HG02610 (cell line): ENCODE measurements around the gene EIF4EBP2.

Source experiments
- ATAC-seq: cut with Tn5 transposase; IDR thresholded peaks from one replicate; pipeline ENCODE4 v1.9.1; 2021; ENCODE audit warnings: mild to moderate bottlenecking, moderate library complexity; ENCODE audit not compliant: unreplicated experiment

Gene EIF4EBP2

GRCh38 chr10:70430493-70431445 is 26.8 kb downstream of the EIF4EBP2 start:
- no peak for ATAC-seq

GRCh38 chr10:70432101-70432500 is 28.2 kb downstream of the EIF4EBP2 start:
- ATAC-seq, result no peak

DNA sequence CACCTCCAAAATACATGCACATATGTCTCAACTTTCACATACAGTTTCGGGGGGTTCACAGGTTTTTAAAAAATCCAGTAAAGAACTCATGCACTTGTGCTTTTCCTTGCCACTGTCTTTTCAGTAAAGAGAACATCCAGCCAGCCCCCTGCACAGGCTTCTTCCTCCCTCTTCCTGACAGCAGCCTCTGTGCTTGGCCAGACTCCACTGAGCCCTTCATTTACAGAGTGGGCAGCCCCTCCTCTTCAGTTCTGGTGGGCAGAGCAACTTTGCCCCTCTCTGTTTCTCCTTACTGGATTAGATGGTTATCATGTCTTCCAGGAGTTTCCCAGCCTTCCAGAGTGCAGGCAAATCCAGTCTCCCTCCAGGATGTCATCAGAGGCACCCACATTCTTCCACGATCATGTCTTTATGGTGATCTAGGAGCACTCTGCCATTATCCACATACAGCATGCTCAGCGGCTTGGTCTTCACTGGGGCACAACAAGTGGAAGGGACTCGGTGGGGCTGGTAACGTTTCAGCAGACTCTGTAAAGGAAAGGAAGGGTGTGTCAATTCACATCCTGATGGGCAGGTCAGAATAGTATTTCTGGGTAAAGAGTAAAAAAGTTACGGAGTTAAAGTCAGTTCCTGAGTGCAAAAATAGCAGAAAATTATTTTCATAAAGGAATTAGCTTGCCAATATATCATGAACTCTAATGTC is 28.8 kb downstream of the EIF4EBP2 start:
- ATAC-seq, result no peak

DNA sequence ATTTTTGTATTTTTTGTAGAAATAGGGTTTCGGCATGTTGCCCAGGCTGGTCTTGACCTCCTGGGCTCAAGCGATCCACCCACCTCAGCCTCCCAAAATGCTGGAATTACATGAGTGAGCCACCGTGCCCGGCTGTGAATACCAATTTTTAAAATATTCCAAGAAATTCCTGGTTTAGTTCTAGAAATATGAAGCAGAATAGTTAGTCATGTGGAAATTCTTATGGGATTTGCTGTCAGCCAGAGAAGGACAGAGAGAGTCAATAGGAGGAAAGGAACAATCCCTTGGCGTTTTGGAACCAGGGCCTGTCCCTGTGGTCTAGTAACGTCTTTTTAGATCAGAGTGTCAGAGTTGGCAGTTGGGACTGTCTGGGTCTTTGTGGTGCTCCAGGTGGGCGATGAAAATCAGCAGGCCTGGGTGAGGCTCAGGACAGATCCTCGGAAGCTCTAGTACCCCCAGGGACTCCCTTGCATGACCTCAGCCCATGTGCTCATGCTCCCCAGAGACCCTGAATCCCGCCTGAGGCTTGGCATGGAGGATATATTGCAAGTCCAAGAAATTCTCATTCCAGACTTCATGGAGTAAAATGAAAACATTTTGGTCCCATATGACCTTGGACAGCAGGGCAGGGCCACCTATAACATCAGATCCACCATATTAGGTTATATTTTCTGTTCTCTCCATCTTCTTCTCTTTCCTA is 29.8 kb downstream of the EIF4EBP2 start:
- no peak for ATAC-seq

GRCh38 chr10:70435241-70436085 is 31.5 kb downstream of the EIF4EBP2 start:
- ATAC-seq, result no peak

DNA sequence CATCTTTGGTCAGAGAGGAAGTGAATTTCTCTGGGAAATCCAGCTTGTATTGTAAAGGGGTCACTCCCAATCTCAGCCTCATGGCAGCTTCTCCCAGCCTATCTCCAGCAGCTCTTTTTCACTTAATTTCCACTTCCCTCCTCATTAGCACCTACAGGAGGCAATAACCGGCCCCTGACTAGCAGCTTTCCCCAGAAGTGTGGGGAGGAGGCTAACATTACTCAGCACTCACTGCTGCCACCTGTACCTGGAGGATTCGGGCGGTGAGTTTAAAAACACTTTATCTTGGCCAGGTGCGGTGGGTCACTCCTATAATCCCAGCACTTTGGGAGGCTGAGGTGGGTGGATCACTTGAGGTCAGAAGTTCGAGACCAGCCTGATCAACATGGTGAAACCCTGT is 33.8 kb downstream of the EIF4EBP2 start:
- ATAC-seq, result no peak

GRCh38 chr10:70440296-70441160 is 36.6 kb downstream of the EIF4EBP2 start:
- no peak for ATAC-seq

- ATAC-seq, result no peak
These were observed 37.4 kb downstream of the EIF4EBP2 start, which contains the start of gene NODAL for GRCh38 chr10:70441161-70441894. Gene NODAL, minus strand, starts transcription at chr10:70441681. Its CDS starts 14 bp downstream, at chr10:70441667.

GRCh38 chr10:70441895-70442309 is 38.0 kb downstream of the EIF4EBP2 start:
- ATAC-seq, result no peak

- ATAC-seq, result no peak
These were observed 38.5 kb downstream of the EIF4EBP2 start for GRCh38 chr10:70442332-70442988.

- ATAC-seq, result no peak
These were observed 40.8 kb downstream of the EIF4EBP2 start for GRCh38 chr10:70444744-70445143.

DNA sequence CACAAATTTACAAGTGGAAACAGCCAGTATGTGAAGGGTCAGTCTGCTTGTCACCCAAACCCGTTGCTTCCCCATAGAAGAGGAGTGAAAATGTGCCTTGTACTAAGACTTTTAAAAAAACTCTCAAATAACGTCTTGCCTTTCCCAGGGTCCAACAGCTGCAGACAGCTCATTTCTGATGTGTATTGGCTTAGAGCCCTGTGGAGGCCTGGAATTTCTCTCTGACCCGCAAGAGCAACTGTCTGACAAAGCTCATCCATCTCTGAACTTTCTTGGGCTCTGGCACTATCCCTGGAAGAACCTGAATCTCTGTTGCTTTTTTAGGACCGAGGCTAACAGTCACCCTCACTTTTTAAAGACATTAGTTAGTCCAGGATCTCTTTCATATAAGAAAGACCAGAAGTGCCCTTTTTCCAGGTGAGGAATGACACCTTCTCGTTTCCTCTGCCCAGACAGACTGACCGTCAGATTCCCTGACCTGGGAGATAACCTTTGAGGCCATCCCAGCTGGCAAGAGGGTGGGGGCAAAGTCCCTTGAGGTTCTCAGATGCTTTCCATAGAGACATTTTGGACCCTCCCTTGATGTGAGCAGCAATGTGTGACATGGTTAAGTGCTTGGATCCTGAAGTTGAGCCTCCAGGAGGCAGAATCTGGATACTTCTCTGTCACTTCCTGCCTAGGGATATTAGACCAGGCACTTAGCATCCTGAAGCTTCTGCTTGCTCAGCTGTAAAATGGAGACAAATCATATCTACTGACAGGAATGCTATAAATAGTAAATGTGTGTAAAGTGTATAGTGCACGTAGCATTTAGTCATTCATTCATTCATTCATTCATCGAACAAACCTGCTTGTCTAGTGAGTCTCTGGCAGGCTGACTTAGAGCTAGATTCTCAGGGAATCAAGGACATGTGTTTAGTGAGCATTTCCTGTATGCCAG is 42.0 kb downstream of the EIF4EBP2 start:
- no peak for ATAC-seq

GRCh38 chr10:70448236-70448635 is 44.3 kb downstream of the EIF4EBP2 start:
- no peak for ATAC-seq

- ATAC-seq, result no peak
These were observed 51.3 kb downstream of the EIF4EBP2 start for GRCh38 chr10:70455213-70455630.

DNA sequence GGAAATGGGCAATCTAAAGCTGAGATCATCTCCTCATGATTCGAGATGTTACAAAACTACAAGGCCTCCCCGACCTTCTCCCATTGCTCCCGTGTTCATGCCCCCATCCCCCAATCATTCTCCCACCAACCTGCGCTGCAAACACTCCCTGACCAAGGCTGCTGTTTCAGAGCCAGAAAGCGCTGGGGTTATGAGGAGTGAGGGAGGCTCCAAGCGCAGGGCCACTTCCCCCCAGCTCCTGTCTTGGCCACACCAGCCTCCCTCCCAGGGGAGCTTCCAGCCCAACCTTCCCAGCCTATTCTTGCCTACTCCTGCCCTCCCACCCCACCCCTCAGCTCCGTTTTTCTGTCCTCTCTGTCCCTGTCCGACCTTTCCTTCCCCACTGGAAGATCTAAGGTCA is 52.2 kb downstream of the EIF4EBP2 start:
- ATAC-seq, result no peak

DNA sequence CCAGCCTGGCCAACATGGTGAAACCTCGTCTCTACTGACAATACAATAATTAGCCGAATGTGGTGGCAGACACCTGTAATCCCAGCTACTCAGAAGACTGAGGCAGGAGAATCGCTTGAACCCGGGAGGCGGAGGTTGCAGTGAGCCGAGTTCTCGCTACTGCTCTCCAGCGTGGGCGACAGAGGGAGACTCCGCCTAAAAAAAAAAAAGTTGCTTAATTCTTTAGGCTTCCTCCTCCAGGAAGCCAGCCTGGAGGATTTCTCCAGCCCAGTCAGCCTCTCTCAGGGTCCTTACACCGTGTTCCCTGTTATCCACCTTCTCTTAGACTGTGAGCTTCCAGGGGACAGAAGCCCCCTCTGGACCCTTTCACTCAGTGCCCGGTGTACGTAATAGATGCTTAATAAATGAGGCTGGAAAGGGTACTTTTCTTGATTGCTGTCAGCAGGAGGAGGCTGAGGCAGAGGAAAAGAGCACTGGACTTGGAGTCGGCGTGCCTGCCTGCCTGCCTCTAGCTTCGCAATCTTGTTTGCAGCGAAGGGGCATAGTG is 53.9 kb downstream of the EIF4EBP2 start:
- no peak for ATAC-seq
